HG03060 (cell line): ENCODE measurements around the gene CALCB.

Experiments used
- ATAC-seq: cut with Tn5 transposase; IDR thresholded peaks from one replicate; pipeline ENCODE4 v1.9.1; 2021; ENCODE audit warnings: low read depth, moderate number of reproducible peaks; ENCODE audit not compliant: unreplicated experiment

Gene CALCB

GRCh38 chr11:15072551-15073143 is 746 bp upstream of the CALCB start:
- no peak for ATAC-seq

- peak; percentile 78 for ATAC-seq
These were observed 1.1 kb downstream of the CALCB start for GRCh38 chr11:15074206-15075161.

GRCh38 chr11:15075162-15075526 is 1.8 kb downstream of the CALCB start:
- no peak for ATAC-seq

GRCh38 chr11:15091175-15091574 is 17.8 kb downstream of the CALCB start:
- ATAC-seq: no peak

GRCh38 chr11:15091625-15092024 is 18.2 kb downstream of the CALCB start:
- no peak for ATAC-seq

GRCh38 chr11:15093432-15093831 is 20.0 kb downstream of the CALCB start:
- peak; percentile 83 for ATAC-seq

- no peak for ATAC-seq
These were observed 22.4 kb downstream of the CALCB start for GRCh38 chr11:15095736-15096228.

GRCh38 chr11:15097411-15097810 is 24.0 kb downstream of the CALCB start:
- no peak for ATAC-seq

- ATAC-seq: no peak
These were observed 25.9 kb downstream of the CALCB start for GRCh38 chr11:15099267-15099666.

GRCh38 chr11:15101072-15101709 is 27.8 kb downstream of the CALCB start:
- ATAC-seq: peak; percentile 69

GRCh38 chr11:15104166-15104565 is 30.8 kb downstream of the CALCB start:
- ATAC-seq: no peak

- no peak for ATAC-seq
These were observed 33.0 kb downstream of the CALCB start for GRCh38 chr11:15106201-15106965.

GRCh38 chr11:15107730-15108515 is 34.5 kb downstream of the CALCB start:
- peak; percentile 57 for ATAC-seq

- ATAC-seq: no peak
These were observed 35.3 kb downstream of the CALCB start for GRCh38 chr11:15108592-15109130.

GRCh38 chr11:15109602-15110001 is 36.2 kb downstream of the CALCB start:
- no peak for ATAC-seq

- ATAC-seq: no peak
These were observed 37.8 kb downstream of the CALCB start for GRCh38 chr11:15111215-15111614.

- ATAC-seq: no peak
These were observed 38.7 kb downstream of the CALCB start for GRCh38 chr11:15112131-15112541.

- peak; percentile 98 for ATAC-seq
These were observed 40.0 kb downstream of the CALCB start for GRCh38 chr11:15113381-15113780.
